ENCODE measurements around the gene ZBTB7A.
"Not testable (repeated sequence)": the region's sequence is repeated elsewhere in the genome, so short reads cannot be mapped to it uniquely, and the experiment has no call there.

Gene ZBTB7A

GRCh38 chr19:4019578-4019977 lies 47.1 kb downstream of the ZBTB7A start:
- Histone ChIP-seq H3K36me3 (ENCODE audit: insufficient read depth, low read length) (no peaks in the 10 kb centered on the region; the same call in 1 of the 2 replicates), H3K9me3 (ENCODE audit: control insufficient read depth, insufficient read depth, low read length) (no peaks in the 10 kb centered on the region), H3K9ac (ENCODE audit: low read depth, low read length) (no peak overlapping the region), H3K4me1 (ENCODE audit: insufficient read depth, low read length) (0 out of 2 replicates have a peak, but pooled peaks cover 2% of the 10 kb centered on the region)

- H3K4me1 ChIP-seq (ENCODE audit: insufficient read depth, low read length), result 0 out of 2 replicates have a peak, but pooled peaks cover 4% of the 10 kb centered on the region
- H3K9me3 ChIP-seq (ENCODE audit: control insufficient read depth, insufficient read depth, low read length), result no peaks in the 10 kb centered on the region
- H3K36me3 ChIP-seq (ENCODE audit: insufficient read depth, low read length), result no peaks in the 10 kb centered on the region; the same call in 1 of the 2 replicates
- no peak overlapping the region for H3K9ac ChIP-seq (ENCODE audit: low read depth, low read length)
Observed at GRCh38 chr19:4018775-4019504, 47.8 kb downstream of the ZBTB7A start.

GRCh38 chr19:4018140-4018613 lies 48.5 kb downstream of the ZBTB7A start:
- 0 out of 2 replicates have a peak, but pooled peaks cover 4% of the 10 kb centered on the region for H3K4me1 ChIP-seq (ENCODE audit: insufficient read depth, low read length)
- H3K9ac ChIP-seq (ENCODE audit: low read depth, low read length), result no peak overlapping the region
- H3K9me3 ChIP-seq (ENCODE audit: control insufficient read depth, insufficient read depth, low read length), result no peaks in the 10 kb centered on the region
- H3K36me3 ChIP-seq (ENCODE audit: insufficient read depth, low read length), result no peaks in the 10 kb centered on the region; the same call in 1 of the 2 replicates

GRCh38 chr19:4016903-4017638 lies 49.6 kb downstream of the ZBTB7A start:
- Histone ChIP-seq H3K9ac (ENCODE audit: low read depth, low read length) (no peak overlapping the region), H3K4me1 (ENCODE audit: insufficient read depth, low read length) (0 out of 2 replicates have a peak, but pooled peaks cover 4% of the 10 kb centered on the region), H3K9me3 (ENCODE audit: control insufficient read depth, insufficient read depth, low read length) (no peaks in the 10 kb centered on the region), H3K36me3 (ENCODE audit: insufficient read depth, low read length) (no peaks in the 10 kb centered on the region; the same call in 1 of the 2 replicates)

- no peaks in the 10 kb centered on the region; the same call in 1 of the 2 replicates for H3K36me3 ChIP-seq (ENCODE audit: insufficient read depth, low read length)
- H3K4me1 ChIP-seq (ENCODE audit: insufficient read depth, low read length), result 0 out of 2 replicates have a peak, but pooled peaks cover 4% of the 10 kb centered on the region
- no peaks in the 10 kb centered on the region for H3K9me3 ChIP-seq (ENCODE audit: control insufficient read depth, insufficient read depth, low read length)
- H3K9ac ChIP-seq (ENCODE audit: low read depth, low read length), result no peak overlapping the region
Observed at GRCh38 chr19:4016486-4016885, 50.2 kb downstream of the ZBTB7A start.

GRCh38 chr19:4015705-4016402 lies 50.8 kb downstream of the ZBTB7A start:
- no peaks in the 10 kb centered on the region for H3K9me3 ChIP-seq (ENCODE audit: control insufficient read depth, insufficient read depth, low read length)
- 0 out of 2 replicates have a peak, but pooled peaks cover 4% of the 10 kb centered on the region for H3K4me1 ChIP-seq (ENCODE audit: insufficient read depth, low read length)
- no peak overlapping the region for H3K9ac ChIP-seq (ENCODE audit: low read depth, low read length)
- H3K36me3 ChIP-seq (ENCODE audit: insufficient read depth, low read length), result no peaks in the 10 kb centered on the region; the same call in 1 of the 2 replicates

GRCh38 chr19:4014541-4015491 lies 51.9 kb downstream of the ZBTB7A start:
- H3K36me3 ChIP-seq (ENCODE audit: insufficient read depth, low read length), result peaks cover 4% of the 10 kb centered on the region; the same call in 1 of the 2 replicates
- no peak overlapping the region for H3K9ac ChIP-seq (ENCODE audit: low read depth, low read length)
- no peaks in the 10 kb centered on the region for H3K9me3 ChIP-seq (ENCODE audit: control insufficient read depth, insufficient read depth, low read length)
- H3K4me1 ChIP-seq (ENCODE audit: insufficient read depth, low read length), result 0 out of 2 replicates have a peak, but pooled peaks cover 4% of the 10 kb centered on the region

- H3K9ac ChIP-seq (ENCODE audit: low read depth, low read length), result no peak overlapping the region
Observed at GRCh38 chr19:4013886-4014540, 52.7 kb downstream of the ZBTB7A start.

GRCh38 chr19:4012975-4013634 lies 53.6 kb downstream of the ZBTB7A start:
- H3K4me1 ChIP-seq (ENCODE audit: insufficient read depth, low read length), result 0 out of 2 replicates have a peak, but pooled peaks cover 9% of the 10 kb centered on the region
- no peak overlapping the region for H3K9ac ChIP-seq (ENCODE audit: low read depth, low read length)
- peaks cover 4% of the 10 kb centered on the region; the same call in 1 of the 2 replicates for H3K36me3 ChIP-seq (ENCODE audit: insufficient read depth, low read length)
- H3K9me3 ChIP-seq (ENCODE audit: control insufficient read depth, insufficient read depth, low read length), result no peaks in the 10 kb centered on the region

More at GRCh38 chr19:4013886-4014540, 52.7 kb downstream of the ZBTB7A start:
- Histone ChIP-seq H3K9me3 (ENCODE audit: control insufficient read depth, insufficient read depth, low read length) (no peaks in the 10 kb centered on the region), H3K4me1 (ENCODE audit: insufficient read depth, low read length) (0 out of 2 replicates have a peak, but pooled peaks cover 5% of the 10 kb centered on the region), H3K36me3 (ENCODE audit: insufficient read depth, low read length) (peaks cover 4% of the 10 kb centered on the region; the same call in 1 of the 2 replicates)

- Histone ChIP-seq H3K9ac (ENCODE audit: low read depth, low read length) (no peak overlapping the region), H3K36me3 (ENCODE audit: insufficient read depth, low read length) (peaks cover 4% of the 10 kb centered on the region; the same call in 1 of the 2 replicates), H3K9me3 (ENCODE audit: control insufficient read depth, insufficient read depth, low read length) (no peaks in the 10 kb centered on the region), H3K4me1 (ENCODE audit: insufficient read depth, low read length) (0 out of 2 replicates have a peak, but pooled peaks cover 9% of the 10 kb centered on the region)
Observed at GRCh38 chr19:4012092-4012974, 54.4 kb downstream of the ZBTB7A start.

GRCh38 chr19:4011430-4011829 lies 55.3 kb downstream of the ZBTB7A start:
- H3K9ac ChIP-seq (ENCODE audit: low read depth, low read length); H3K9me3 ChIP-seq (ENCODE audit: control insufficient read depth, insufficient read depth, low read length); H3K36me3 ChIP-seq (ENCODE audit: insufficient read depth, low read length); H3K4me1 ChIP-seq (ENCODE audit: insufficient read depth, low read length): not testable (repeated sequence)

GRCh38 chr19:4010808-4011110 lies 55.9 kb downstream of the ZBTB7A start:
- Histone ChIP-seq H3K9ac (ENCODE audit: low read depth, low read length) (no peak overlapping the region), H3K4me1 (ENCODE audit: insufficient read depth, low read length) (0 out of 2 replicates have a peak, but pooled peaks cover 9% of the 10 kb centered on the region), H3K9me3 (ENCODE audit: control insufficient read depth, insufficient read depth, low read length) (no peaks in the 10 kb centered on the region; the same call in 1 of the 2 replicates), H3K36me3 (ENCODE audit: insufficient read depth, low read length) (peaks cover 4% of the 10 kb centered on the region; the same call in 1 of the 2 replicates)

All from ES-I3 (cell line).